22Rv1 (cell line): ENCODE data around the gene AEN.
A peak's percentile ranks its signal among the peaks of the same experiment; 100 is the strongest.

Source experiments
- H3K27ac ChIP-seq: fragments of 450-650 bp; 2 replicates; pipeline ENCODE4 v1.5.1; 2017
- CTCF ChIP-seq: fragments of 450-650 bp; IDR thresholded peaks from 2 replicates; pipeline ENCODE4 v1.5.1; 2017; ENCODE audit warnings: mild to moderate bottlenecking
- ZFX ChIP-seq: fragments of 450-650 bp; IDR thresholded peaks from 2 replicates; pipeline ENCODE4 v1.6.1; 2017; ENCODE audit warnings: antibody characterized with exemption, borderline replicate concordance

AEN gene

DNA sequence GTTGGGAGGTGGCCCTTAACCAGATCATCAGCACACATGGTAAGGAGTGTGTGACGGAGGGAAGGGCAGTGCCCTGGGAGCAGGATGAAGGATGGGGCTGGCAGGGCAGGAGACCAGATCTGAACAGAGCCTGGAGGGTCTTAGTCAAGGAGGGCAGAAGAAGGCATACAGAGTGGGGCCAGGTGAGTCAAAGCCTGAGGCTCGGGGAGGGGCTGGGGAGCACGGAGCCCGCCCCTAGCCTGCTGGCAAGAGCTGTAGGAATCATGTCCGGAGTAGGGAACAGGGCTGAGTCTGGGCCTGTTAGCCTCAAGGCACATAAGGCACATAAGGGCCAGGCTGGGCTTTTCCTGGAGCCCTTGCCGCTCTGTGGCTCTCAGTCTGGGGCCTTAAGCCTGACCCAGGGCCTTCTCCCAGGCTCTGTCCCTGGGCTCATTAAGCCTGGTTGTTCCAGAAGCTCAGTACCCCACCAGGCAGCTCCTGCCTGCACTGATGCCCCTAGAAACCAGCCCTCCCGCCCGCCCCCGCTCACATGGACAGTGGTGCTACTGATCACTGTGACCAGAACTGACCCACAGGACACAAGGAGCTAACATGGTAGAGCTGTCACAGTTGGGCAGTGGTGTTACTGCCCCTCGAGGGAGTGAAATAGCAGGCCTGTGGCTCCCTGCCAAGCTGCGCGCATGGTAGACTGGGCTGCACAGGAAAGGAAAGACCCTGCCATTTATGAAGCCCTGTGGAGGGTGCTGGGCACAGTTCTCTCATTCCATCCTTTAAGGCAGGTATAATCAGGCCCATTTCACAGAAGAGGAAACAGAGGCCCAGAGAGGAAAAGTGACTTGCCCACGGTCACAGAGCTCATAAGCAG, 32.3 kb downstream of the AEN start:
- H3K27ac ChIP-seq = no peak overlapping the region
- TF ChIP-seq ZFX (no peak), CTCF (no peak)

DNA sequence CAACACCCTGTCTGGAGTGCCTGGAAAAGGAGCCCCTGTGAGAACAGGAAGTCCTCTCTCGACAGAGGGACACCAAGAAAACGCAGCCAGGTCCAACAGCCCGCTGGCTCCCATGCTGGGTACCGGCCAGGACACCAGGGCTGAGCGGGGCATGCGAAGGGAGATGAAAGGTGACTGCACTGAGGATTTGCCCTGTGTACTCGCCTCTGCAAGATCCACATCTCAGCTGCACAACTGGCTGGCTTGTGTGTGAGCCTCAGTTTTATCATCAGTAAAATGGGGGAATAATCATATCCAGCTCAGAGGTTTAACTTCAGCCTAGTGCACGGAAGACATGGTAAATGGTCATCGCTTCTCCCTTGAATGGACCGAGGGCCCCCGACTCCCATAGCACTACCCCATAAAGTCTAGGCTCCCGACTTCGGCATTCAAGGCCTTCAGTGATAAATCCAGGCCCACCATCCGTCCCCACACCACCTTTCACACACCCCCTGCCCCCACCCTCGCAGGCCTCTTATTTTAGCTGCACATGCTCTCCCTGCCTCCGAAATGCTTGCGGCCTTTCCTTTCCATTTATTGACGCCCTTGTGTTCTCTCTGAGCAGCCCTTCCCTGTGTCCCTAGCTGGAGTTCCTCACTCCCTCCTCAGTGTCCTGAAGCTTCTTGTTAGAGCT, 33.4 kb downstream of the AEN start:
- H3K27ac ChIP-seq = no peak overlapping the region
- TF ChIP-seq ZFX = no peak
- TF ChIP-seq CTCF = no peak

DNA sequence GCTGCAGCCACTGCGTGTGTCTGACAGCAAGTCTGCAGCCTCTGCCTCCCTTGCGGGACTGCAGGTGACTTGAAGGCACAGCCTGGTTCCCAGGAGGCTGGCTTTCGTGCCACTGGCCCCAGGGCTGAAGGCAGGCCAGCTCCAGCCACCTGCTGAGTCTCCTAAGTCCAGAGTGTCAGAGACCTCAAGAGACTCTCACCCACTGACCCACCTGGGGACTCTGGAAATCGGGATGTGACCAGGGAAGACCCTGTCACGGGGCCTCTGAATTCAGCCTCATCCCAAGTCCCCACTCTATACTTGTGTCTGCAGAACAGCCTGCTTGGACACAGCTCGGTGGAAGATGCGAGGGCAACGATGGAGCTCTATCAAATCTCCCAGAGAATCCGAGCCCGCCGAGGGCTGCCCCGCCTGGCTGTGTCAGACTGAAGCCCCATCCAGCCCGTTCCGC, 34.0 kb downstream of the AEN start:
- TF ChIP-seq CTCF (no peak), ZFX (no peak)
- H3K27ac ChIP-seq = no peak overlapping the region

GRCh38 chr15:88655800-88656488, 34.8 kb downstream of the AEN start:
- no peak overlapping the region for H3K27ac ChIP-seq
- no peak for TF ChIP-seq CTCF
- TF ChIP-seq ZFX = no peak

- H3K27ac ChIP-seq = no peak overlapping the region
- TF ChIP-seq CTCF = no peak
- TF ChIP-seq ZFX = no peak
Observed at GRCh38 chr15:88656760-88657221, 35.7 kb downstream of the AEN start.

GRCh38 chr15:88657326-88658069, 36.4 kb downstream of the AEN start:
- no peak overlapping the region for H3K27ac ChIP-seq
- TF ChIP-seq CTCF (peak; percentile 89), ZFX (no peak)
